ENCODE measurements around the gene DGKH. TPM values are rescaled to one million over a fixed set of nuclear protein-coding genes. Genes with fewer than 3 reads are reported as not detected.

The DGKH gene
- total RNA-seq, 1 experiment from 2014 or later, result 5.2 TPM

DNA sequence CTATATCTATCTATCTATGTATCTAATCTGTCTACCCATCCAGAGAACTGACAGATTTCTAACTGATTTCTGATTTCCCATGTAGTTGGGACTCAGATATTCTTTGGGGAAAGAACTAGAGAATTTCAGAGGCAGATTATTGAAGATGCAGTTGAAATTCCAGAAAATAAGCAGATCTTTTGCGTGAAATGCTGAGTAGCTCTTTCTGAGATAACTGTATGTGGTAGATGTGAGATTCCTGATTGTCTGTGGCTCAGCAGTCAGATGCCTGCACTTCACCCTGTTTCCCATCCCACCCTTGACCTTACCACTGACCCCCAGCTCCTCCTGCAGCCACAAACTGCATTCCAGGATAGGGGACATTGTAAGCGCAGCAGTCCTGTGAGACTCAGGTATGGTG is 61.5 kb downstream of the DGKH start:
- no peak for DNase-seq
- CTCF ChIA-PET, result no interaction called here
- Histone ChIP-seq H3K4me1 (peaks cover 21% of the 10 kb centered on the region), H3K9me3 (no peaks in the 10 kb centered on the region), H3K27me3 (replicated peaks; ENCODE audit: control insufficient read depth, insufficient read depth, low read length) (no peaks in the 10 kb centered on the region), H3K4me3 (ENCODE audit: low read depth, low read length) (no peak overlapping the region), H3K36me3 (ENCODE audit: control insufficient read depth, insufficient read depth, low read length) (no peaks in the 10 kb centered on the region)
- intact Hi-C loops (cut with micrococcal nuclease; ENCODE audit: unreplicated experiment), result loop anchor here (1.0 to 10.0 kb wide), 6 partner anchors 63 to 755 kb away; partner anchors contain the start of gene DGKH
- H3K27me3 Mint-ChIP-seq (ENCODE audit: insufficient read depth, unreplicated experiment), result no peaks in the 10 kb centered on the region
- H3K4me3 Mint-ChIP-seq (ENCODE audit: unreplicated experiment), result no peak overlapping the region
- no peak overlapping the region for H3K27ac Mint-ChIP-seq (ENCODE audit: unreplicated experiment)
- H3K9me3 Mint-ChIP-seq (ENCODE audit: unreplicated experiment), result no peaks in the 10 kb centered on the region
- no peaks in the 10 kb centered on the region for H3K4me1 Mint-ChIP-seq (ENCODE audit: low read depth, unreplicated experiment)
- no peaks in the 10 kb centered on the region for H3K36me3 Mint-ChIP-seq (ENCODE audit: insufficient read depth, unreplicated experiment)
- BruUV-seq (replicated peaks), result no TSS peak
- POLR2A ChIA-PET, result no interaction called here
- TF ChIP-seq CTCF (IDR thresholded peaks at IDR 0.05; ENCODE audit: insufficient read depth in 1 of 2, low read depth in 1 of 2, low read length in 1 of 2, severe bottlenecking in 1 of 2, unreplicated experiment in 1 of 2), result no peak

DNA sequence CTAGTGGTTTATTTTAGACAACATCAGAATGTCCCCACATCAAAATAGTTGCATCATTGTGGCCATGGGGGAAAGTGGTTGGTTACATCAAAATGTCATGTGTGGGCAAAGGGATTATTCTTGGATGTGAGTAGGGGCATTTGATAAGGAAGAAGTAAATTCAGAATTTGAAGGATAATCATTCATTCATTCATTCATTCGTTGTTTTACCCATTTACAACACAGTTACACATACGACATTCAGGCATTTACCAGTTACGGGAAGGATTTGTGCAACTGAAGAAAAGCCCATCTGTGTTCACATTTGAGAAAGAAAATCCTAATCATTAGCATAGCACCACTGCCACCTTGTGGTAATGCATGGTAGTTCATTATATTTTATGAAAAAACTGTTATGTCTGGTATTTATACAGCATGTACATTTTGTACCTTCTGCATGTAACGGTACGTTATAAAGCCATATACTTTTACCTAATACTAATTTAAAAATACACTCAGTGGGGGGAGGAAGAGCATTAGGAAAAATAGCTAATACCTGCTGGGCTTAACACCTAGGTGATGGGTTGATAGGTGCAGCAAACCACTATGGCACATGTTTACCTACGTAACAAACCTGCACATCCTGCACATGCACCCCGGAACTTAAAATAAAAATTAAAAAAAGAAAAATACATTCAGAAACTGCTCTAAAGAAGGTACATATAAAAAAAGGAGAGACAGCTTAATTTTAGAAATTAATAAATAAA is 62.1 kb downstream of the DGKH start:
- no peak overlapping the region for H3K4me3 ChIP-seq (ENCODE audit: low read depth, low read length)
- Mint-ChIP-seq H3K36me3 (ENCODE audit: insufficient read depth, unreplicated experiment) (no peaks in the 10 kb centered on the region), H3K4me3 (ENCODE audit: unreplicated experiment) (no peak overlapping the region), H3K9me3 (ENCODE audit: unreplicated experiment) (no peaks in the 10 kb centered on the region), H3K4me1 (ENCODE audit: low read depth, unreplicated experiment) (no peaks in the 10 kb centered on the region), H3K27ac (ENCODE audit: unreplicated experiment) (no peak overlapping the region), H3K27me3 (ENCODE audit: insufficient read depth, unreplicated experiment) (no peaks in the 10 kb centered on the region)
- BruUV-seq (replicated peaks), result no TSS peak
- CTCF ChIA-PET, result no interaction called here
- peak in 1 of 2 experiments; percentile 72 for DNase-seq
- no peaks in the 10 kb centered on the region for H3K36me3 ChIP-seq (ENCODE audit: control insufficient read depth, insufficient read depth, low read length)
- no peaks in the 10 kb centered on the region for H3K9me3 ChIP-seq
- POLR2A ChIA-PET, result no interaction called here
- peaks cover 15% of the 10 kb centered on the region for H3K4me1 ChIP-seq
- H3K27me3 ChIP-seq (replicated peaks; ENCODE audit: control insufficient read depth, insufficient read depth, low read length), result no peaks in the 10 kb centered on the region
- intact Hi-C loops (cut with micrococcal nuclease; ENCODE audit: unreplicated experiment), result loop anchor here (1.0 to 10.0 kb wide), 6 partner anchors 63 to 756 kb away; partner anchors contain the start of gene DGKH
- peak; percentile 66 to 70 for TF ChIP-seq CTCF (IDR thresholded peaks at IDR 0.05; ENCODE audit: insufficient read depth in 1 of 2, low read depth in 1 of 2, low read length in 1 of 2, severe bottlenecking in 1 of 2, unreplicated experiment in 1 of 2)

DNA sequence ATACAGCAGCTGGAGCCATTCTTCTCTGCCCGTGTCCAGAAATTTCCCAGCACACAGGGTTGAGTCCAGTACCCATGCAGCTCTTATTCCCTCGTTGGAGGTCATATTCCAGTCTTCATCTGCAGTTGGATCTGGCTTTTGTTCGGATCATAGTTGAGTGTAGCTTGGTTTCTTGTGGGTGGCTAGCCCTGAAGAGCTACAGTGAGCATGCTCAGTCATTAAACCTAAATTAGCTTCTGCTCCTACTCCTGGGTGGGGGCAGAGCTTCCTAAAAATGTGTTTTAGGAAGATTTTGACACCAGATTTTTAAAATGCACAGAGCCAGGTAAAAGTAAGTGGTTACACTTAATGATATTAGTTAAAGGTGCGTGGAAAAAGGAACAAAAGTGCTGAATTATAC is 64.4 kb downstream of the DGKH start:
- no TSS peak for BruUV-seq (replicated peaks)
- no peaks in the 10 kb centered on the region for H3K4me1 Mint-ChIP-seq (ENCODE audit: low read depth, unreplicated experiment)
- H3K9me3 ChIP-seq, result no peaks in the 10 kb centered on the region
- TF ChIP-seq CTCF (IDR thresholded peaks at IDR 0.05; ENCODE audit: insufficient read depth in 1 of 2, low read depth in 1 of 2, low read length in 1 of 2, severe bottlenecking in 1 of 2, unreplicated experiment in 1 of 2), result no peak
- no peak overlapping the region for H3K4me3 ChIP-seq (ENCODE audit: low read depth, low read length)
- H3K27me3 ChIP-seq (replicated peaks; ENCODE audit: control insufficient read depth, insufficient read depth, low read length), result no peaks in the 10 kb centered on the region
- H3K36me3 ChIP-seq (ENCODE audit: control insufficient read depth, insufficient read depth, low read length), result no peaks in the 10 kb centered on the region
- peaks cover 16% of the 10 kb centered on the region for H3K4me1 ChIP-seq
- H3K27me3 Mint-ChIP-seq (ENCODE audit: insufficient read depth, unreplicated experiment), result no peaks in the 10 kb centered on the region
- intact Hi-C loops (cut with micrococcal nuclease; ENCODE audit: unreplicated experiment), result loop anchor here (5.0 to 10.0 kb wide), 2 partner anchors 66 to 758 kb away; partner anchors contain the start of gene DGKH
- CTCF ChIA-PET, result no interaction called here
- POLR2A ChIA-PET, result no interaction called here
- no peaks in the 10 kb centered on the region for H3K9me3 Mint-ChIP-seq (ENCODE audit: unreplicated experiment)
- no peak overlapping the region for H3K4me3 Mint-ChIP-seq (ENCODE audit: unreplicated experiment)
- no peak overlapping the region for H3K27ac Mint-ChIP-seq (ENCODE audit: unreplicated experiment)
- H3K36me3 Mint-ChIP-seq (ENCODE audit: insufficient read depth, unreplicated experiment), result no peaks in the 10 kb centered on the region
- DNase-seq, result no peak
